ENCODE data around the gene HIVEP2. TPM values are rescaled to one million over a fixed set of nuclear protein-coding genes. Genes with fewer than 3 reads are reported as not detected.

HIVEP2 gene
- total RNA-seq, 1 donor from 2014 or later = 11.7 TPM

- H3K36me3 Mint-ChIP-seq (ENCODE audit: low read depth) = peaks cover 30% of the 10 kb centered on the region
- H3K4me3 Mint-ChIP-seq (ENCODE audit: unreplicated experiment) = no peak overlapping the region
- no peak for DNase-seq (ENCODE audit: low spot score)
- no peak overlapping the region for H3K27ac Mint-ChIP-seq (ENCODE audit: unreplicated experiment)
- no peaks in the 10 kb centered on the region for H3K27me3 Mint-ChIP-seq (ENCODE audit: low read depth)
- H3K9me3 Mint-ChIP-seq (ENCODE audit: low read depth) = no peaks in the 10 kb centered on the region
- no peak for TF ChIP-seq CTCF (IDR thresholded peaks at IDR 0.05)
- H3K4me1 Mint-ChIP-seq (ENCODE audit: low read depth) = peaks cover 29% of the 10 kb centered on the region
These were observed 184.8 kb downstream of the HIVEP2 start for GRCh38 chr6:142760152-142760551.

DNA sequence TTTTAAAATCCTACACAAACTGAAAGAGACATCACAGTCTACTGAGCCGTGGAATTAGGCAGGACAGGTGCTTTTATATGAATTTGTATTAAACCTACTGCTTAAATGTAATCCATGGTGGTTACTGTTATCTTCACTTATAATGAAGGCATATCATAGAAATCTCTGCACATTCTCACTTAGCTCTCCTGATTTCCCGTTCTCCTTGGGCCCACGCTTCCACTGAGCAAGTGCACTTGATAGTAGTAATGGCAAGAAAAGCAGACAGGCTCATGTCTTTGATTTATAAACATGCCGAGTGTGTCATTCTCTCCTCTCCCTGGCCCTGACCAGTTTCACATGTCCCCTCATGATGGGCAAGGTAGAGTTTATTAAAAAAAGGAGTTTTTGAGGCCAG, 186.3 kb downstream of the HIVEP2 start:
- Mint-ChIP-seq H3K36me3 (ENCODE audit: low read depth) (peaks cover 30% of the 10 kb centered on the region), H3K9me3 (ENCODE audit: low read depth) (no peaks in the 10 kb centered on the region), H3K27me3 (ENCODE audit: low read depth) (no peaks in the 10 kb centered on the region), H3K4me3 (ENCODE audit: unreplicated experiment) (no peak overlapping the region), H3K27ac (ENCODE audit: unreplicated experiment) (no peak overlapping the region), H3K4me1 (ENCODE audit: low read depth) (peaks cover 28% of the 10 kb centered on the region)
- no peak for TF ChIP-seq CTCF (IDR thresholded peaks at IDR 0.05)
- no peak for DNase-seq (ENCODE audit: low spot score)

GRCh38 chr6:142757852-142758628, 186.9 kb downstream of the HIVEP2 start:
- Mint-ChIP-seq H3K36me3 (ENCODE audit: low read depth) (peaks cover 36% of the 10 kb centered on the region), H3K4me3 (ENCODE audit: unreplicated experiment) (no peak overlapping the region), H3K4me1 (ENCODE audit: low read depth) (peaks cover 22% of the 10 kb centered on the region), H3K27me3 (ENCODE audit: low read depth) (no peaks in the 10 kb centered on the region), H3K27ac (ENCODE audit: unreplicated experiment) (peak overlapping the region; percentile 9), H3K9me3 (ENCODE audit: low read depth) (no peaks in the 10 kb centered on the region)
- no peak for TF ChIP-seq CTCF (IDR thresholded peaks at IDR 0.05)
- no peak for DNase-seq (ENCODE audit: low spot score)

DNA sequence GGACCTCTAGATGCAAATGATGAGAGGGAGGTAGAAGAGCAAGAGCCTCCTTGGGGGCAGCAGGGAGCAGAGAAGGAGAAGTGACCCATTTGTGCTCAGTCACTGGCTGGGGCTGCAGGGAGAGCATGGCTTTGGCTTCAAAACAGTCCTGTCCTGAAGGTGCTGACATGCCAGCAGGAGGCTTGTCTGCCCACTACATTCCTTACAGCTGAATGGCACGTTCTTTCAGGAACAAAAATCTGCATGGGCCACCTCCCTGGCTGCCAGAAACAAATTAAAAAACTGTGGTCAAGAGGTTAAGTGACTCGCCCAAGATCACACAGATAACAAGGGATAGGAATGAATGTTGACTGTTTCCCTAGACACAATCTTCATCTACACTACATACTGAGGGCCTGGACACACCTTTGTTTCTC, 188.8 kb downstream of the HIVEP2 start:
- H3K9me3 Mint-ChIP-seq (ENCODE audit: low read depth) = no peaks in the 10 kb centered on the region
- no peaks in the 10 kb centered on the region for H3K27me3 Mint-ChIP-seq (ENCODE audit: low read depth)
- peaks cover 36% of the 10 kb centered on the region for H3K36me3 Mint-ChIP-seq (ENCODE audit: low read depth)
- TF ChIP-seq CTCF (IDR thresholded peaks at IDR 0.05) = no peak
- DNase-seq (ENCODE audit: low spot score) = no peak
- peaks cover 15% of the 10 kb centered on the region for H3K4me1 Mint-ChIP-seq (ENCODE audit: low read depth)
- H3K4me3 Mint-ChIP-seq (ENCODE audit: unreplicated experiment) = no peak overlapping the region
- H3K27ac Mint-ChIP-seq (ENCODE audit: unreplicated experiment) = no peak overlapping the region

GRCh38 chr6:142753196-142753595, 191.8 kb downstream of the HIVEP2 start:
- H3K4me1 Mint-ChIP-seq (ENCODE audit: low read depth) = peaks cover 15% of the 10 kb centered on the region
- H3K4me3 Mint-ChIP-seq (ENCODE audit: unreplicated experiment) = no peak overlapping the region
- H3K27me3 Mint-ChIP-seq (ENCODE audit: low read depth) = no peaks in the 10 kb centered on the region
- TF ChIP-seq CTCF (IDR thresholded peaks at IDR 0.05) = no peak
- peaks cover 16% of the 10 kb centered on the region for H3K36me3 Mint-ChIP-seq (ENCODE audit: low read depth)
- no peaks in the 10 kb centered on the region for H3K9me3 Mint-ChIP-seq (ENCODE audit: low read depth)
- no peak for DNase-seq (ENCODE audit: low spot score)
- no peak overlapping the region for H3K27ac Mint-ChIP-seq (ENCODE audit: unreplicated experiment)

Measured in chondrocyte (in vitro differentiated cells).